A549 treated with RU486 at 1 μM for 4 hours (cell line): ENCODE data around the gene BRD4. TPM values are rescaled to one million over a fixed set of nuclear protein-coding genes. Genes with fewer than 3 reads are reported as not detected.

ENCODE experiments used
- total RNA-seq: library from RNA; stranded (reverse); fragments of 200-300 nt; extraction: Qiagen RNA extraction; gene quantifications from 5 replicates; pipeline ENCODE4 v1.2.3, GENCODE V29; 2022; ENCODE audit warnings: low read depth

BRD4 gene
- total RNA-seq, result 21.7 to 30.5 TPM (median 29.8 TPM) in 5 replicates

DNA sequence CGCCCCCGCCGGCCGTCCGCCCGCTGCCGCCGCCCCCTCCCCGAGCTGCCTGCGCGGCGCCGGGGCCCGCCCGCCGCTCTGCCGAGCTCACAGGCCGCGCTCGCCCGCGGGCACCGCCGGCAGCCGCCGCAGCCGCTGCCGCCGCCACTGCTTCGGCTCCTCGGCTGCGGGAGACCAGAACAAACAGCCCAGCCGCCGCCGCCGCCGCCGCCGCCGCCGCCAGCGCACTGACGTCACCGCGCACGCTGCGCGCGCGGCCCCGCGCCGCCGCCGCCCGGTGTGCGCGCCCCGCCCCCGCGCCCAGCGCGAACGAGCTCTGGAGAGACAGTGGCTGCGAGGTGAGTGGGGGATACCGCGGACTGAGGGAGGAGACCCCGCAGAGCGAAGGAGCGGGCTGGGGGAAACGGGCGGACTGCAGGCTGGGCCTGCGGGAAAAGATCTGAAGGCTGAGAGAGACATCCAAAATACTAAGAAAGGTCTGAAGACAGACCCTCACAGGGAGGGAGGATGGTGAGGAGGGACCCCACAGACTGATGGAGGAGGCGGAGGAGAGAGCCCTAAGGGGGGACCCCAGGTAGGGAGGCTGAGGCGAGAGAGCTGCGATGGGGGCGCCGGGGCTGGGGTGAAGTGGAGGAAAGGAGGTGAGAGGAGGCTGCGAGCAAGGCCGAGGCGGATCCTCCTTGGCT, at the start of gene BRD4:
Gene BRD4 (minus strand): TSS at position 229 of the 686 bp plus-strand sequence. CDS start 59,440 bp downstream, outside the sequence.

DNA sequence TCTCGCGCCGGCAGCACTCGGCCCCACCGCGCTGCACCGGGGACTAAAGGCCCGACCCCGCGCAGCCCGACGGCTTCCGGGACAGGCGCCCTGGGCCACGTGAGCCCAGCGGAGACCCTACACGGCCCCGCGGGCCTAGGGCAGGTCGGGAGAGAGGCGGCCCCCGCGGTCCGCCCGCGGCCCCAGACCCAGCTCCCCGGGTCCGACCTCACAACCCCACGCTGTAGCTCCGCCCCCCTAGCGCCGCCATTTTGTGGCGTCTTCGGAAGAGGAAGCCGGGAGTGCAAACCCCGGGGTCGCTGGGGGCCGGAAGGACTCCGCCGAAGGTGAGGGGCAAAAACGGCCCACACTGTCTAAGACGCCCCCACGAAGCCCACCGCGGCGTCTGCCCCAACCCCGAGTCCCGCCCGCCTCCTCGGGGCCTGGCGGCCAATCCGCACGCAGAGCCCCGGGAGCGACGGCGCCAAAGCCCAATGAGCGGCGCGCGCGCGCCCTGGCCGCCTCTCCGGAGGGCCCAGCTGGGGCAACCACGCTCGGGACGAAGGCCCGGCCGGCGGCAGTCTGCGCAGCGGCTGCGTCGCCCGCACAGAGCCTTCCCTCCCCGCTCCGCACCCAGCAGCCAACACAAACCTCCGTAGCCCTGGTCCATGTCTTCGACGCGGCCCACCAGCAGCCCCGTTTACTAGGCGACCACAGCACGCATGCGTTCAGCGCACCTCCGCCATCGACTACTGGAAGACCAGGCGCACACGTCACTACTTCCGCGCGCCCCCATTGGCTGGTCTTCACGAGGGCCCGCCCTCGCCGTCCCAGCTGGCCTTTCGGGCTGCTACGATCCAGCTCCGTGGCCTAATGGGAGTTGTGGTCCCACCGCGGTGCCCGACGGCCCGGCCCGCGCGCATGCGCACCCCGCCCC, 47.0 kb upstream of the BRD4 start, which contains the start of gene AKAP8:
Gene AKAP8 (minus strand): TSS at position 705 of the 916 bp plus-strand sequence. CDS start 56 bp downstream, at position 649.

DNA sequence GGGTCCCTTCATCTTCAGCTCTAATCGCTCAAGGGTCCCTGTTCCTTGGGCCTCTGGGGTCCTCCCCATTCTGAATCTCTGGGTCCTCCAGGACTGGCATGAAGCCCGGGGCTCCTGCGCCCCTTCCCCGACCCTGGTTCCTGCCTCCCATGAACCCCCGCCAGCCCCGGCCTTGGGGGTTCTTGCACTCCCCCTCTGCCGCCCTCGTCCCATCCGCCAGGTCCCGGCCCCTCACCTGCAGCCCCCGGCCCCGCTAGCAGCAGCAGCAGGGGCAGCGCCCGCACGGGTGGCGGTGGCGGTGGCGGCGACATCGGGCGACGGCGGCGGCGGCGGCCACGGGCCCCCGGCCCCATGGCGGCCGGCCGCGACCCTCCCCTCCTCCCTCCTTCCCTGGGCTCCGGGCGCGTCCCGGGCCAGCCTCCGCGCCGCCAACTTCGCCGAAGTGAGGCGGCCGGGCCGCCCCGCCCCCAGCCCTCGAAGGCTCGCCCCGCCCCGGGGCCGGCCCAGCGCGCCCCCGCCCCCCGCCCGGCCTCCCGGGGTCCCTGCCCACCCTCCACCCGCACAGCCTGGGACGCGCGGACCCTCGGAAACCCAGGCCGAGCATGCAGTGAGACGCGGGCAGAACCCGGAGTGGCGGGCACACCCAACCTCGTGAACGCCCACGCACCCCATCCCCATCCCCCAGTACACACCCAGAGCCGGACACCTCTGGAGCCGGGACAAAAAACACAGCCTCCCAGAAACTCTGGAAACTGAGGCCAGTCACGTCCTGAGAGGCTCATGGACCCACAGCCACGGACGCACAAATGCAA, 131.6 kb downstream of the BRD4 start, which contains the start of gene NOTCH3:
Gene NOTCH3 (minus strand): TSS at position 443 of the 812 bp plus-strand sequence. CDS start 90 bp downstream, at position 353.

Other genes with a start within 250 kb of the BRD4 start
- gene SYDE1, start 225.1 kb downstream of the BRD4 start, total RNA-seq, result 11.5 to 18.5 TPM (median 14.0 TPM) in 5 replicates
- gene NOTCH3, start 131.5 kb downstream of the BRD4 start, total RNA-seq, result 6.8 to 10.3 TPM (median 8.6 TPM) in 5 replicates
- 0.07 to 0.14 TPM (median 0.09 TPM) in 3 of 5 replicates, not detected in the others for gene EPHX3, start 100.1 kb downstream of the BRD4 start, total RNA-seq
- gene AKAP8, start 47.2 kb upstream of the BRD4 start, total RNA-seq, result 16.1 to 18.8 TPM (median 17.4 TPM) in 5 replicates
- 35.2 to 38.6 TPM (median 36.7 TPM) in 5 replicates for gene AKAP8L, start 86.4 kb upstream of the BRD4 start, total RNA-seq
- 14.4 to 25.0 TPM (median 20.5 TPM) in 5 replicates for gene WIZ, start 117.4 kb upstream of the BRD4 start, total RNA-seq
- gene RASAL3, start 132.0 kb upstream of the BRD4 start, total RNA-seq, result not detected in 5 replicates
- 0.06 TPM in 1 of 5 replicates, not detected in the others for gene PGLYRP2, start 147.0 kb upstream of the BRD4 start, total RNA-seq
- 0.08 to 0.22 TPM (median 0.12 TPM) in 4 of 5 replicates, not detected in the other for gene CYP4F22, start 176.0 kb upstream of the BRD4 start, total RNA-seq